HepG2 (cell line): Measurements from ENCODE around the gene GSTT2B. TPM values are rescaled to one million over a fixed set of nuclear protein-coding genes. Genes with fewer than 3 reads are reported as not detected.
"Not testable (repeated sequence)": the region's sequence is repeated elsewhere in the genome, so short reads cannot be mapped to it uniquely, and the experiment has no call there.

ENCODE experiments used
- ATAC-seq: fragments of 200-7000 bp; cut with Tn5 transposase; 3 replicates; pipeline ENCODE4 v1.9.1; 2020; ENCODE audit warnings: mild to moderate bottlenecking, moderate library complexity
- BruUV-seq: library from RNA; stranded (reverse); fragments of 400-500 nt; replicated peaks from 2 replicates; lab custom pipeline; 2021; lab: Mats Ljungman, UMichigan
- CTCF ChIA-PET: fragments of 300-600 bp; formaldehyde crosslinking; extraction: SDS; loops from one replicate; lab custom pipeline; 2021; ENCODE audit warnings: low total read pairs, inconsistent platforms, low intra/inter-chr PET ratio; lab: Yijun Ruan, JAX
- POLR2A ChIA-PET: fragments of 350-600 bp; sonication (Branson Sonifier 250); formaldehyde crosslinking; loops from one replicate; lab custom pipeline; 2020; ENCODE audit warnings: antibody characterized with exemption, inconsistent platforms; lab: Yijun Ruan, JAX
- DNase-seq: peaks from one replicate; pipeline ENCODE4 v3.0.0-alpha.2; 2015; ENCODE audit warnings: low spot score
- FAIRE-seq: peaks from 3 replicates; lab custom pipeline; 2011; peaks lifted over from hg19 to GRCh38; lab: Jason Lieb, UNC
- H2AFZ ChIP-seq: one replicate; pipeline ENCODE4 v1.6.1; 2011; ENCODE audit warnings: low read length, inconsistent platforms
- H3K27ac ChIP-seq: fragments of 300-600 bp; 3 replicates; pipeline ENCODE4 v1.8.0; 2011; ENCODE audit warnings: mixed run types, mild to moderate bottlenecking, mixed read lengths, low read length, inconsistent platforms; ENCODE audit not compliant: insufficient read depth; ENCODE audit errors: extremely low read length
- H3K27me3 ChIP-seq, 2 experiments: fragments of 200-600 bp in 1 of 2; 2 replicates in 1 of 2; 3 replicates in 1 of 2; pipeline versions ENCODE4 v1.6.0 to v1.8.0; 2011; ENCODE audit warnings: low read length in 2 of 2, mild to moderate bottlenecking in 2 of 2, moderate library complexity in 2 of 2, inconsistent platforms in 1 of 2; ENCODE audit not compliant: insufficient read depth in 2 of 2, control insufficient read depth in 1 of 2
- H3K36me3 ChIP-seq, 2 experiments: fragments of 200-600 bp in 1 of 2; replicated peaks in 1 of 2; 2 replicates in 1 of 2; 3 replicates in 1 of 2; pipeline versions ENCODE4 v1.5.1 to v1.8.0; 2011; ENCODE audit warnings: low read length in 2 of 2, inconsistent platforms in 1 of 2; ENCODE audit not compliant: insufficient read depth in 2 of 2, control insufficient read depth in 1 of 2
- H3K4me1 ChIP-seq: 2 replicates; pipeline ENCODE4 v1.5.1; 2012; ENCODE audit warnings: low read length, inconsistent platforms; ENCODE audit not compliant: insufficient read depth
- H3K4me2 ChIP-seq: 2 replicates; pipeline ENCODE4 v1.6.0; 2011; ENCODE audit warnings: low read depth, low read length, inconsistent platforms
- H3K4me3 ChIP-seq, 3 experiments: fragments of 200-600 bp in 1 of 3; sonication (generic), shearing (Covaris generic) in 1 of 3; replicated peaks in 1 of 3; 2 replicates each; pipeline ENCODE4 v1.5.1; 2011 to 2016; ENCODE audit warnings: low read length in 3 of 3, inconsistent platforms in 2 of 3, low read depth in 2 of 3, mild to moderate bottlenecking in 2 of 3, control low read depth in 1 of 3, mixed read lengths in 1 of 3; ENCODE audit not compliant: insufficient read depth in 1 of 3
- H3K79me2 ChIP-seq: one replicate; pipeline ENCODE4 v1.6.1; 2011; ENCODE audit warnings: low read length, inconsistent platforms; ENCODE audit not compliant: insufficient read depth
- H3K9ac ChIP-seq: 2 replicates; pipeline ENCODE4 v1.6.0; 2011; ENCODE audit warnings: mild to moderate bottlenecking, low read depth, low read length, inconsistent platforms; ENCODE audit not compliant: insufficient read depth
- H3K9me3 ChIP-seq: 2 replicates; pipeline ENCODE4 v1.5.1; 2012; ENCODE audit warnings: mild to moderate bottlenecking, low read length
- H4K20me1 ChIP-seq: 2 replicates; pipeline ENCODE4 v1.6.0; 2011; ENCODE audit warnings: inconsistent platforms, mild to moderate bottlenecking, low read length, moderate library complexity; ENCODE audit not compliant: insufficient read depth
- AGO2 ChIP-seq: fragments of 200-400 bp; formaldehyde crosslinking; optimal IDR thresholded peaks from 2 replicates; pipeline ENCODE3; 2017; ENCODE audit warnings: mild to moderate bottlenecking, low read depth, low read length, moderate library complexity
- BRCA1 ChIP-seq: sonication (generic); formaldehyde crosslinking; IDR thresholded peaks from 2 replicates; pipeline ENCODE4 v1.4.0; 2020; ENCODE audit warnings: missing genetic modification reagents
- GTF2F1 ChIP-seq: fragments of 150-350 bp; IDR thresholded peaks from 2 replicates; pipeline ENCODE4 v1.6.1; 2014; ENCODE audit warnings: low read length
- HNRNPLL ChIP-seq: fragments of 200-400 bp; formaldehyde crosslinking; IDR thresholded peaks from 2 replicates; pipeline ENCODE4 v1.6.1; 2017; ENCODE audit warnings: mild to moderate bottlenecking, low read depth, low read length; ENCODE audit not compliant: poor library complexity, severe bottlenecking
- KLF11 ChIP-seq: IDR thresholded peaks from 2 replicates; pipeline ENCODE4 v1.6.1; 2016; ENCODE audit warnings: missing compliant biosample characterization
- ZMYM3 ChIP-seq: sonication (generic); formaldehyde crosslinking; IDR thresholded peaks from 2 replicates; pipeline ENCODE4 v1.5.1; 2020; ENCODE audit warnings: mild to moderate bottlenecking, missing genetic modification reagents
- WGBS: methylation state at CpG from one replicate; pipeline ENCODE4 v1.1.6; 2017; ENCODE audit warnings: low lambda C conversion rate; 5-methylcytosine and 5-hydroxymethylcytosine counted together
- in situ Hi-C: cut with HindIII; loops from 2 replicates; pipeline ENCODE4 v1.10.0; 2017; ENCODE audit warnings: low pct_unique_long_range_greater_than_20kb; ENCODE audit not compliant: extremely low pct_ligation_motif_present
- intact Hi-C: fragments of 100-400 bp; cut with micrococcal nuclease; formaldehyde crosslinking; loops from one replicate; pipeline ENCODE4 v1.10.0; 2022; ENCODE audit not compliant: unreplicated experiment
- polyA plus RNA-seq, 8 experiments: library from polyadenylated mRNA; depleted of rRNA in 3 of 8; stranded (reverse) in 7 of 8; unstranded in 1 of 8; fragments of >200 nt; fragmentation: Illumina TruSeq in 4 of 8; extraction: Trizol in 4 of 8; gene quantifications; 2 replicates each; pipeline versions ENCODE4 v1.2.1 to v1.2.3, GENCODE V29; 2011 to 2016; ENCODE audit warnings: low read depth in 4 of 8, missing spikeins in 1 of 8, mixed read lengths in 1 of 8; ENCODE audit not compliant: insufficient read depth in 1 of 8
- total RNA-seq, 5 experiments: library from RNA; depleted of rRNA; stranded (reverse); fragments of >200 nt; fragmentation: Illumina TruSeq; extraction: Trizol; gene quantifications; 2 replicates each; pipeline ENCODE4 v1.2.3, GENCODE V29; 2016; ENCODE audit warnings: low read depth in 1 of 5
- TF ChIP-seq, protein P1 (sequence below): fragments of 450-650 bp; IDR thresholded peaks from 2 replicates; pipeline ENCODE4 v1.6.1; 2017; ENCODE audit warnings: mild to moderate bottlenecking

Gene GSTT2B
- total and polyA plus RNA-seq, 2 of the 13 experiments (the other 11 are each of a cell fraction or from before 2014, with no cell fraction given), result 1.5 to 3.9 TPM

DNA sequence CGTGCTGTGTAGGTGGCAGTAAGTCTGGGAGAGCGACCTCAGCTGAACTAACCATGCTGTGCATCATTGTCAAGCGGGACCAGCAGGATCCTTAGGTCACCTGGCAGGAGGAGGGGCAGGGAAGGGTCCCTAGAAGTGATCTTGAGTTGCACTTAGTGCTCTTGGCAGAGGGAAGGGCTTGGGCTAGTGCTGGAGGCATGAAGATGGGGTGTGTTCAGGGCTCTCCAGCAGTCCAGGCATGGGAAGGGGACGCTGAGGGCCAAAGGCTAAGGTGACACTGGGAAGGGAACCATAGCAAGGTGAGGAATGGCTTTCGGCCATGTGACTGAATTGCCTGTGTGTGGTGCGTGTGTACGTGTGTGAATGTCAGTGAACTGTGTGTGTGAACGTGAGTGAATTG lies 25.1 kb upstream of the GSTT2B start:
- FAIRE-seq, in situ Hi-C loops, H3K4me2 ChIP-seq, H4K20me1 ChIP-seq, H3K36me3 ChIP-seq, BruUV-seq, H3K79me2 ChIP-seq, H3K27me3 ChIP-seq, H3K4me3 ChIP-seq, H3K27ac ChIP-seq, H3K4me1 ChIP-seq, DNase-seq, CTCF ChIA-PET, intact Hi-C loops, H2AFZ ChIP-seq, H3K9me3 ChIP-seq, H3K9ac ChIP-seq, POLR2A ChIA-PET, ATAC-seq: not testable (repeated sequence)
- WGBS, result no CpG with 5 or more reads among the region's 8 CpGs

DNA sequence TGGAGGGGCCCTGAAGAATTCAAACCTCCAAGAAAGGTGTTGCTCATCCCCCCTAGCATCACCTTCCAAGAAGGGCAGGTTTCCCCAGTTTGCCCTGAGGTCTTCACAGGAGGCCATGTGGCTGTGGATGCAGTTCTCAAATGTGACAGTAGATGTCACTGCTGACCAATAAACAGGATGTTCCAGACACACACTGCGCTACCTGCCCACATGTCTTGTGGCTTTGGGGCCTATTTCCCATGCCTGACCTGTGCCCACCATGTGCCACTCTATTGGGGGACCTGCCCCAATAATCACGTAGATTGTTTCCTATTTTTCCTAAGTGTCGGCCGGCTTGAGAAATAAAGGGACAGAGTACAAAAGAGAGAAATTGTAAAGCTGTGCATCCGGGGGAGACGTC lies 23.4 kb upstream of the GSTT2B start:
- DNase-seq (no peak), FAIRE-seq (no peak), ATAC-seq (no peak)
- no peaks in the 10 kb centered on the region for H4K20me1 ChIP-seq
- TF ChIP-seq GTF2F1, result no peak
- TF ChIP-seq KLF11 (CRISPR knock-in tag), result no peak
- TF ChIP-seq HNRNPLL, result no peak
- TF ChIP-seq BRCA1, result no peak
- TF ChIP-seq AGO2, result no peak
- TF ChIP-seq ZMYM3 (CRISPR knock-in tag), result no peak
- TF ChIP-seq, protein P1, sequence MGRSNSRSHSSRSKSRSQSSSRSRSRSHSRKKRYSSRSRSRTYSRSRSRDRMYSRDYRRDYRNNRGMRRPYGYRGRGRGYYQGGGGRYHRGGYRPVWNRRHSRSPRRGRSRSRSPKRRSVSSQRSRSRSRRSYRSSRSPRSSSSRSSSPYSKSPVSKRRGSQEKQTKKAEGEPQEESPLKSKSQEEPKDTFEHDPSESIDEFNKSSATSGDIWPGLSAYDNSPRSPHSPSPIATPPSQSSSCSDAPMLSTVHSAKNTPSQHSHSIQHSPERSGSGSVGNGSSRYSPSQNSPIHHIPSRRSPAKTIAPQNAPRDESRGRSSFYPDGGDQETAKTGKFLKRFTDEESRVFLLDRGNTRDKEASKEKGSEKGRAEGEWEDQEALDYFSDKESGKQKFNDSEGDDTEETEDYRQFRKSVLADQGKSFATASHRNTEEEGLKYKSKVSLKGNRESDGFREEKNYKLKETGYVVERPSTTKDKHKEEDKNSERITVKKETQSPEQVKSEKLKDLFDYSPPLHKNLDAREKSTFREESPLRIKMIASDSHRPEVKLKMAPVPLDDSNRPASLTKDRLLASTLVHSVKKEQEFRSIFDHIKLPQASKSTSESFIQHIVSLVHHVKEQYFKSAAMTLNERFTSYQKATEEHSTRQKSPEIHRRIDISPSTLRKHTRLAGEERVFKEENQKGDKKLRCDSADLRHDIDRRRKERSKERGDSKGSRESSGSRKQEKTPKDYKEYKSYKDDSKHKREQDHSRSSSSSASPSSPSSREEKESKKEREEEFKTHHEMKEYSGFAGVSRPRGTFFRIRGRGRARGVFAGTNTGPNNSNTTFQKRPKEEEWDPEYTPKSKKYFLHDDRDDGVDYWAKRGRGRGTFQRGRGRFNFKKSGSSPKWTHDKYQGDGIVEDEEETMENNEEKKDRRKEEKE, result no peak
- H3K4me1 ChIP-seq, result no peaks in the 10 kb centered on the region
- H2AFZ ChIP-seq, result no peak overlapping the region
- BruUV-seq, result no TSS peak
- POLR2A ChIA-PET, result no interaction called here
- intact Hi-C loops (no loop called here), in situ Hi-C loops (no loop called here)
- no peak overlapping the region for H3K4me3 ChIP-seq
- no CpG with 5 or more reads among the region's 6 CpGs for WGBS
- H3K36me3 ChIP-seq, result no peaks in the 10 kb centered on the region
- H3K4me2 ChIP-seq, result no peak overlapping the region
- H3K9me3 ChIP-seq, result no peaks in the 10 kb centered on the region
- H3K27ac ChIP-seq, result no peak overlapping the region
- H3K27me3 ChIP-seq, result no peaks in the 10 kb centered on the region
- H3K9ac ChIP-seq, result no peak overlapping the region
- CTCF ChIA-PET, result no interaction called here
- H3K79me2 ChIP-seq, result no peaks in the 10 kb centered on the region

DNA sequence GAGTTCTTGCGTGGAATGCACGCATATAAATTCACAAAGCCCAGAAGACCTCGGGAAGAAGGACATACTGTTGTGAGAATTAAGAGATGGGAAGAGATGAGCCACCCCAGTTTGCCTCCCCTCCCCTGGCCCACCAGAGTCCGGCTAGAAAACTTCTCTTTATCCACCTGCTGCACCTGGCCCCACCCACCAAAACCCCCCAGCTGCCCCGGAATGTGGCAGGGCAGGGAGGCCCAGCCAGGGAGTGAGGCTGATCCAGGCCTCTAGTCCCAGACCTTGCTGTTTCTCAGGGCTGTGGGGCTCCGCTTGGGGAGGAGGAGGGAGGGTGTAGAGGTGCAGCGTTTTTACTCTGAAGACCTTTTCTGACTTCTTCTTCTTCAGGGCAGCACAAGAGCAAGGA lies 19.6 kb upstream of the GSTT2B start:
- H3K36me3 ChIP-seq, ATAC-seq, H3K4me2 ChIP-seq, H3K9me3 ChIP-seq, H3K27me3 ChIP-seq, H4K20me1 ChIP-seq, H2AFZ ChIP-seq, H3K27ac ChIP-seq, BruUV-seq, intact Hi-C loops, in situ Hi-C loops, FAIRE-seq, DNase-seq, H3K79me2 ChIP-seq, H3K4me3 ChIP-seq, POLR2A ChIA-PET, CTCF ChIA-PET, H3K9ac ChIP-seq, H3K4me1 ChIP-seq: not testable (repeated sequence)
- no CpG with 5 or more reads among the region's 7 CpGs for WGBS
